ENCODE data around the gene TERB1. TPM values are rescaled to one million over a fixed set of nuclear protein-coding genes. Genes with fewer than 3 reads are reported as not detected.

TERB1 gene
- total RNA-seq, 1 experiment from 2014 or later: not detected

DNA sequence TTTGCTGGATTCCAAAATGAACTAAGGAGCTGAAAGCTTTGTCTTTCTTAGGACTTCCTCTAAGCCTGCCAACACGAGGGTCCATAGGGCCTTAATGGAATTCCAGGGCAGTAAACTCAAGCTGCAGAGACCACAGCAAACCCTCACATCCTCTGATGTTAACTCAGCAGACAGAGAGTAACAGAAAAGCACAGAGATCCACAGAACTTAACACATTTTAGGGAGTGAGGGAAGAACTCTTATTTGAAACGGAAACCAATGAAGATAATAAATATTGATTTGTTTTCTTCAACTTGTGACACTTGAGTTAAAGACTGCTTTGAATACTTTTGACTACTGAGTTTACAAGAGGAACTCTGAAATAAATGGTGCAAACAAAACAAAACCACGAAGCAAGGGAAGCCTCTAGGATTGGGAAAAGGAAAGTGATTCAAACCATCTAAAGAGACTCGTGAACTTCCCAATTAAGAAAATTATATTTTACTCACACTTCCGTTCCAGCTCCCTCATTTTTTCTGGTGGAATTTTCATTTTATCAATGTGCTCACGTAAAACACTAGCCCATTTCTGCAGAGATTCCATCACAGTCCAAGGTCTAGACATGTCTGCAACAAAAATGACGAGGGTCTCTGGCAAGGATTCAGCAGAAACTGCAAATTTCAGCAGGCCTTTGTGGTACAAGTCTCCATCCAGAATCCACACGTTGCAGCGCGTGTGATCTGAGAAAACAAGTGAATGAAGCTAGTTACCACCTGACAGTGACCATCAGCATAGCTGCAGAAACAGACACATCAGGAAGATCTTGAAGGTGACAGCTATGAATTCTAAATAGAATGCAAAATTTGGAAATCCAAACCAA, 59.2 kb downstream of the TERB1 start (continued):
- no peak for TF ChIP-seq FOXP4 (CRISPR knock-in tag; IDR thresholded peaks at IDR 0.05)

- POLR2A ChIA-PET: no interaction called here
- no peak for ATAC-seq
- H3K4me3 Mint-ChIP-seq: no peak overlapping the region
These were observed 60.0 kb downstream of the TERB1 start for GRCh38 chr16:66741169-66741900.

DNA sequence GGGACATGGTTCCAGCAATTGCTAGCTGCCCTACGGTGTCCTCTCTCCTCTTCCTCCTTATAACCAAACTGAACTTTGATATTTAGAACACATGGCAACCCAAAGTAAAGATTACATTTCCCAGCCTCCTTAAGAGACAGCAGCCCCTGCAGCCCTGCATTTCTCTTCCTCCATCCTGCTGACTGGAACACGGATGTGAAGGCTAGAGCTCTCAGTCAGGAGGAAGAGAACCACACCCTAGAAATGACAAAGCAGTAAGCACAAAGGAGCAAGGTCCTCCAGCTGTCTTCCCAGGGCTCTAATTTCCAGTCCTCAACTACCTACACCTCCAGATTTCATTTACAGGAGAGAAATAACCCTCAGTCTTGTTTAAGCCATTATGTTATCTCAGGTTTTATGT, 60.9 kb downstream of the TERB1 start:
- no peak for DNase-seq (ENCODE audit: low spot score)
- Mint-ChIP-seq H3K4me3 (no peak overlapping the region), H3K9me3 (no peaks in the 10 kb centered on the region), H3K27ac (peak overlapping the region; percentile 90), H3K4me1 (peaks cover 18% of the 10 kb centered on the region), H3K36me3 (peaks cover 64% of the 10 kb centered on the region), H3K27me3 (ENCODE audit: low read depth) (no peaks in the 10 kb centered on the region)
- TF ChIP-seq E2F1 (CRISPR knock-in tag; IDR thresholded peaks at IDR 0.05) (no peak), USF2 (CRISPR knock-in tag; IDR thresholded peaks at IDR 0.05) (no peak), NR3C1 (CRISPR knock-in tag; conservative IDR thresholded peaks at IDR 0.05; ENCODE audit: low read depth) (no peak), ZSCAN18 (CRISPR knock-in tag; IDR thresholded peaks at IDR 0.05) (no peak), NFATC4 (CRISPR knock-in tag; IDR thresholded peaks at IDR 0.05) (no peak)
- TF ChIP-seq, protein P1, sequence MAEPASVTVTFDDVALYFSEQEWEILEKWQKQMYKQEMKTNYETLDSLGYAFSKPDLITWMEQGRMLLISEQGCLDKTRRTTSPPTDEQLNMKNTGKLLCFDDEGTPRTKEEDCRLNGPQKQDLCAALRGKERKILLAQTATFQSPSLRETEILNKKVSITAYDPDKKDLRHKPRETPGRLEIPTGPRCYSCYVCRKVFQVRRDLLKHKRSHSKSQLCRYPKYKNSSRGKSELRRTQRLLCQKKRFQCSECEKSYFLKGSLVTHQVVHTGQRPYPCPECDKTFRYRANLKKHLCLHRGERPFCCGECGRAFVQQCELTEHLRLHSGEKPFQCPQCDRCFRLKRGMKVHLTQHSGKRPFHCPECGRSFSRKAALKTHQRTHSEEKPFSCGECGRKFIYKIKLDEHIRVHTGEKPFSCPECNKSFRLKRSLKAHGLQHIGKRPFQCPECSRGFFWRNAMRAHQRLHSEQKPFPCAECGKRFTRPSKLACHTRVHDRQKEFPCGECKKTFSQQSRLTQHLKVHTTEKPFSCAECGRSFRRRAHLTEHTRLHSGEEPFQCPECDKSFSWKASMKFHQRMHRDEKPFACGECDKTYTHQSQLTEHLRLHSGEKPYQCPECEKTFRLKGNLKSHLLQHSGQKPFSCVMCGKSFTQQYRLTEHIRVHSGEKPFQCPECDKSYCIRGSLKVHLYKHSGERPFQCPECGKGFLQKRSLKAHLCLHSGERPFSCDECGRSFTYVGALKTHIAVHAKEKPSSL (CRISPR knock-in tag; conservative IDR thresholded peaks at IDR 0.05): no peak
- POLR2A ChIA-PET: no interaction called here
- no peak for ATAC-seq
- CTCF ChIA-PET: interaction anchor here (0.6 to 4.0 kb wide), 26 partner anchors 10 to 334 kb away, joined by 3 to 30 read pairs (median 4); partner anchors contain the start of genes CMTM4, DYNC1LI2, NAE1 and PDP2

More at GRCh38 chr16:66741169-66741900, 60.0 kb downstream of the TERB1 start:
- no peak for DNase-seq (ENCODE audit: low spot score)
- H3K27me3 Mint-ChIP-seq (ENCODE audit: low read depth): no peaks in the 10 kb centered on the region
- peak overlapping the region; percentile 75 for H3K27ac Mint-ChIP-seq
- peaks cover 61% of the 10 kb centered on the region for H3K36me3 Mint-ChIP-seq
- no peaks in the 10 kb centered on the region for H3K9me3 Mint-ChIP-seq
- CTCF ChIA-PET: interaction anchor here (1.1 to 4.0 kb wide), 12 partner anchors 10 to 132 kb away, joined by 3 to 30 read pairs (median 8); partner anchors contain the start of genes DYNC1LI2 and NAE1
- TF ChIP-seq, protein P2, sequence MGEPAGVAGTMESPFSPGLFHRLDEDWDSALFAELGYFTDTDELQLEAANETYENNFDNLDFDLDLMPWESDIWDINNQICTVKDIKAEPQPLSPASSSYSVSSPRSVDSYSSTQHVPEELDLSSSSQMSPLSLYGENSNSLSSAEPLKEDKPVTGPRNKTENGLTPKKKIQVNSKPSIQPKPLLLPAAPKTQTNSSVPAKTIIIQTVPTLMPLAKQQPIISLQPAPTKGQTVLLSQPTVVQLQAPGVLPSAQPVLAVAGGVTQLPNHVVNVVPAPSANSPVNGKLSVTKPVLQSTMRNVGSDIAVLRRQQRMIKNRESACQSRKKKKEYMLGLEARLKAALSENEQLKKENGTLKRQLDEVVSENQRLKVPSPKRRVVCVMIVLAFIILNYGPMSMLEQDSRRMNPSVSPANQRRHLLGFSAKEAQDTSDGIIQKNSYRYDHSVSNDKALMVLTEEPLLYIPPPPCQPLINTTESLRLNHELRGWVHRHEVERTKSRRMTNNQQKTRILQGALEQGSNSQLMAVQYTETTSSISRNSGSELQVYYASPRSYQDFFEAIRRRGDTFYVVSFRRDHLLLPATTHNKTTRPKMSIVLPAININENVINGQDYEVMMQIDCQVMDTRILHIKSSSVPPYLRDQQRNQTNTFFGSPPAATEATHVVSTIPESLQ (CRISPR knock-in tag; IDR thresholded peaks at IDR 0.05): no peak
- TF ChIP-seq GABPB1 (CRISPR knock-in tag; IDR thresholded peaks at IDR 0.05) (peak; percentile 85), JAZF1 (CRISPR knock-in tag; IDR thresholded peaks at IDR 0.05) (no peak), RORB (CRISPR knock-in tag; IDR thresholded peaks at IDR 0.05) (no peak)
- H3K4me1 Mint-ChIP-seq: peaks cover 18% of the 10 kb centered on the region

All from WTC11 (cell line).